Right lobe of liver (tissue), 4 donors: Measurements from ENCODE around the gene ANKH.

ENCODE experiments used
- POLR2A ChIP-seq: fragments of 450-650 bp; IDR thresholded peaks from one replicate; pipeline ENCODE4 v1.6.1; 2017; ENCODE audit warnings: antibody characterized with exemption, mild to moderate bottlenecking
- TF ChIP-seq, protein P1 (sequence below), 4 donors: fragments of 200-600 bp in 3 of 4; fragments of 450-650 bp in 1 of 4; IDR thresholded peaks; one replicate each; pipeline versions ENCODE4 v1.5.1 to v1.8.0; 2016 to 2022; ENCODE audit warnings: antibody characterized with exemption in 4 of 4, mild to moderate bottlenecking in 2 of 4
- donor health status: DM: no; HTN: no; CAD: no.
- donor health status: DM: no; HTN: no; CAD: no.
- donor health status: DM: no; HTN: yes; CAD: no.

DNA sequence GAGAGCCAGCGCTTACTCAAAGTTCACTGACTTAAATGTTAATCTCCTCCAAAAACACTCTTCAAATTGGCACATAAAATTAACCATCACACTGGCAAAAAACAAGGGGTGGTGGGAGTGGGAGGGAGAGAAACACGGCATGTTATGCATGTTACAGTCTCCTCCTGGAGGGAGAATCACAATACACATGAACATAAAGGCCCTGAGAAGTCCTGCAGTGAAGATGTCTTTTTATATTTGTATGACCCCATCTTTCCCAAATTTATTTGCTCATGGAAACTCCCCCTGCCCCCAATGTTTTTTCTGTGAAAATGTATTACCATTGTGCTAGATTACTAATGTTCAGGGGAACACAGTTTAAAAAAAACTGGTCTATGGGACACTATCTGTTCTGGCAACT, 37.8 kb upstream of the ANKH start:
- TF ChIP-seq, protein P1, sequence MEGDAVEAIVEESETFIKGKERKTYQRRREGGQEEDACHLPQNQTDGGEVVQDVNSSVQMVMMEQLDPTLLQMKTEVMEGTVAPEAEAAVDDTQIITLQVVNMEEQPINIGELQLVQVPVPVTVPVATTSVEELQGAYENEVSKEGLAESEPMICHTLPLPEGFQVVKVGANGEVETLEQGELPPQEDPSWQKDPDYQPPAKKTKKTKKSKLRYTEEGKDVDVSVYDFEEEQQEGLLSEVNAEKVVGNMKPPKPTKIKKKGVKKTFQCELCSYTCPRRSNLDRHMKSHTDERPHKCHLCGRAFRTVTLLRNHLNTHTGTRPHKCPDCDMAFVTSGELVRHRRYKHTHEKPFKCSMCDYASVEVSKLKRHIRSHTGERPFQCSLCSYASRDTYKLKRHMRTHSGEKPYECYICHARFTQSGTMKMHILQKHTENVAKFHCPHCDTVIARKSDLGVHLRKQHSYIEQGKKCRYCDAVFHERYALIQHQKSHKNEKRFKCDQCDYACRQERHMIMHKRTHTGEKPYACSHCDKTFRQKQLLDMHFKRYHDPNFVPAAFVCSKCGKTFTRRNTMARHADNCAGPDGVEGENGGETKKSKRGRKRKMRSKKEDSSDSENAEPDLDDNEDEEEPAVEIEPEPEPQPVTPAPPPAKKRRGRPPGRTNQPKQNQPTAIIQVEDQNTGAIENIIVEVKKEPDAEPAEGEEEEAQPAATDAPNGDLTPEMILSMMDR (IDR thresholded peaks at IDR 0.05), result no peak
- TF ChIP-seq POLR2A, result no peak
